ENCODE data around the gene DMXL1.

DMXL1 gene

GRCh38 chr5:119274030-119274766 lies 203.3 kb downstream of the DMXL1 start:
- no peak overlapping the region for H3K4me3 ChIP-seq (ENCODE audit: low read depth, low read length)
- no peak for TF ChIP-seq CTCF (IDR thresholded peaks at IDR 0.05; ENCODE audit: borderline replicate concordance, insufficient read depth, low read depth, low read length)

GRCh38 chr5:119274767-119275130 lies 203.9 kb downstream of the DMXL1 start:
- H3K4me3 ChIP-seq (ENCODE audit: low read depth, low read length), result no peak overlapping the region
- TF ChIP-seq CTCF (IDR thresholded peaks at IDR 0.05; ENCODE audit: borderline replicate concordance, insufficient read depth, low read depth, low read length), result no peak

- H3K4me3 ChIP-seq (ENCODE audit: low read depth, low read length), result no peak overlapping the region
Measured at GRCh38 chr5:119275146-119275545, 204.3 kb downstream of the DMXL1 start.

GRCh38 chr5:119275601-119276173 lies 204.8 kb downstream of the DMXL1 start:
- no peak for TF ChIP-seq CTCF (IDR thresholded peaks at IDR 0.05; ENCODE audit: borderline replicate concordance, insufficient read depth, low read depth, low read length)
- no peak overlapping the region for H3K4me3 ChIP-seq (ENCODE audit: low read depth, low read length)

More at GRCh38 chr5:119275146-119275545, 204.3 kb downstream of the DMXL1 start:
- no peak for TF ChIP-seq CTCF (IDR thresholded peaks at IDR 0.05; ENCODE audit: borderline replicate concordance, insufficient read depth, low read depth, low read length)

GRCh38 chr5:119276978-119277377 lies 206.1 kb downstream of the DMXL1 start:
- TF ChIP-seq CTCF (IDR thresholded peaks at IDR 0.05; ENCODE audit: borderline replicate concordance, insufficient read depth, low read depth, low read length), result no peak
- H3K4me3 ChIP-seq (ENCODE audit: low read depth, low read length), result no peak overlapping the region

GRCh38 chr5:119279093-119279492 lies 208.2 kb downstream of the DMXL1 start:
- TF ChIP-seq CTCF (IDR thresholded peaks at IDR 0.05; ENCODE audit: borderline replicate concordance, insufficient read depth, low read depth, low read length), result no peak
- no peak overlapping the region for H3K4me3 ChIP-seq (ENCODE audit: low read depth, low read length)

- H3K4me3 ChIP-seq (ENCODE audit: low read depth, low read length), result no peak overlapping the region
- no peak for TF ChIP-seq CTCF (IDR thresholded peaks at IDR 0.05; ENCODE audit: borderline replicate concordance, insufficient read depth, low read depth, low read length)
Measured at GRCh38 chr5:119280380-119280779, 209.5 kb downstream of the DMXL1 start.
